Left ventricle myocardium inferior (tissue), 1 donor: Measurements from ENCODE around the gene RAMAC. TPM values are rescaled to one million over a fixed set of nuclear protein-coding genes. Genes with fewer than 3 reads are reported as not detected.

Experiments
- DNase-seq: peaks from one replicate; pipeline ENCODE4 v3.0.0-alpha.2; 2020
- H3K27ac ChIP-seq: fragments of 200-600 bp; replicated peaks from 2 replicates; pipeline ENCODE4 v1.8.0; 2021
- H3K27me3 ChIP-seq: fragments of 200-600 bp; 2 replicates; pipeline ENCODE4 v1.8.0; 2021; ENCODE audit warnings: low read depth
- H3K36me3 ChIP-seq: fragments of 200-600 bp; 2 replicates; pipeline ENCODE4 v1.8.0; 2021
- H3K4me1 ChIP-seq: fragments of 200-600 bp; 2 replicates; pipeline ENCODE4 v1.8.0; 2021
- H3K4me3 ChIP-seq: fragments of 200-600 bp; 2 replicates; pipeline ENCODE4 v1.8.0; 2021; ENCODE audit warnings: mild to moderate bottlenecking, moderate library complexity
- H3K9me3 ChIP-seq: fragments of 200-600 bp; replicated peaks from 2 replicates; pipeline ENCODE4 v1.8.0; 2021
- CTCF ChIP-seq: fragments of 200-600 bp; IDR thresholded peaks from 2 replicates; pipeline ENCODE4 v1.8.0; 2021; ENCODE audit warnings: antibody characterized with exemption, mild to moderate bottlenecking, borderline replicate concordance
- intact Hi-C: fragments of 100-400 bp; cut with micrococcal nuclease; formaldehyde crosslinking; loops from one replicate; pipeline ENCODE4 v1.11.0; 2022
- total RNA-seq: library from RNA; stranded (reverse); fragmentation: NEBNext Ultra II Directional; extraction: Animal tissue kit (Norgen Biotek cat#: 25700); gene quantifications from one replicate; pipeline ENCODE4 v1.2.1, GENCODE V29; 2021
- donor health status: DM: no; HTN: yes; CAD: no; lungs with severe emphysema.

Gene RAMAC
- total RNA-seq, 1 donor from 2014 or later = 13.9 TPM

- Histone ChIP-seq H3K27ac (no peak overlapping the region), H3K27me3 (no peaks in the 10 kb centered on the region), H3K9me3 (no peaks in the 10 kb centered on the region), H3K36me3 (no peaks in the 10 kb centered on the region), H3K4me1 (peaks cover 8% of the 10 kb centered on the region), H3K4me3 (no peak overlapping the region)
- DNase-seq = no peak
- intact Hi-C loops = no loop called here
- no peak for TF ChIP-seq CTCF
These were observed 42.0 kb upstream of the RAMAC start for GRCh38 chr15:82944056-82944455.

GRCh38 chr15:82944821-82945220 lies 41.2 kb upstream of the RAMAC start:
- no peaks in the 10 kb centered on the region for H3K36me3 ChIP-seq
- intact Hi-C loops = no loop called here

GRCh38 chr15:82945326-82945725 lies 40.7 kb upstream of the RAMAC start:
- no peak for DNase-seq
- Histone ChIP-seq H3K9me3 (no peaks in the 10 kb centered on the region), H3K4me3 (no peak overlapping the region), H3K27ac (no peak overlapping the region), H3K27me3 (no peaks in the 10 kb centered on the region), H3K4me1 (peaks cover 8% of the 10 kb centered on the region), H3K36me3 (no peaks in the 10 kb centered on the region)
- no peak for TF ChIP-seq CTCF
- intact Hi-C loops = no loop called here

More at GRCh38 chr15:82944821-82945220, 41.2 kb upstream of the RAMAC start:
- no peak for DNase-seq
- Histone ChIP-seq H3K9me3 (no peaks in the 10 kb centered on the region), H3K4me3 (no peak overlapping the region), H3K27ac (no peak overlapping the region), H3K4me1 (peaks cover 8% of the 10 kb centered on the region), H3K27me3 (no peaks in the 10 kb centered on the region)
- TF ChIP-seq CTCF = no peak

- Histone ChIP-seq H3K27me3 (peaks cover 3% of the 10 kb centered on the region), H3K27ac (no peak overlapping the region), H3K36me3 (no peaks in the 10 kb centered on the region), H3K4me1 (peaks cover 17% of the 10 kb centered on the region), H3K4me3 (no peak overlapping the region), H3K9me3 (no peaks in the 10 kb centered on the region)
- intact Hi-C loops = no loop called here
- no peak for DNase-seq
- TF ChIP-seq CTCF = no peak
These were observed 39.8 kb upstream of the RAMAC start for GRCh38 chr15:82946155-82946701.

- intact Hi-C loops = no loop called here
- Histone ChIP-seq H3K27ac (no peak overlapping the region), H3K36me3 (no peaks in the 10 kb centered on the region), H3K27me3 (peaks cover 14% of the 10 kb centered on the region), H3K4me3 (no peak overlapping the region), H3K9me3 (no peaks in the 10 kb centered on the region), H3K4me1 (peaks cover 24% of the 10 kb centered on the region)
- no peak for TF ChIP-seq CTCF
- DNase-seq = no peak
These were observed 35.7 kb upstream of the RAMAC start for GRCh38 chr15:82950295-82950694.
